ENCODE data around the gene PTPRCAP. TPM values are rescaled to one million over a fixed set of nuclear protein-coding genes. Genes with fewer than 3 reads are reported as not detected.
A peak's percentile ranks its signal among the peaks of the same experiment; 100 is the strongest.

Gene PTPRCAP
- total and polyA plus RNA-seq, 10 of the 15 experiments (the other 5 are each of a cell fraction or from before 2014, with no cell fraction given), result 4.7 to 266 (median 125) TPM

DNA sequence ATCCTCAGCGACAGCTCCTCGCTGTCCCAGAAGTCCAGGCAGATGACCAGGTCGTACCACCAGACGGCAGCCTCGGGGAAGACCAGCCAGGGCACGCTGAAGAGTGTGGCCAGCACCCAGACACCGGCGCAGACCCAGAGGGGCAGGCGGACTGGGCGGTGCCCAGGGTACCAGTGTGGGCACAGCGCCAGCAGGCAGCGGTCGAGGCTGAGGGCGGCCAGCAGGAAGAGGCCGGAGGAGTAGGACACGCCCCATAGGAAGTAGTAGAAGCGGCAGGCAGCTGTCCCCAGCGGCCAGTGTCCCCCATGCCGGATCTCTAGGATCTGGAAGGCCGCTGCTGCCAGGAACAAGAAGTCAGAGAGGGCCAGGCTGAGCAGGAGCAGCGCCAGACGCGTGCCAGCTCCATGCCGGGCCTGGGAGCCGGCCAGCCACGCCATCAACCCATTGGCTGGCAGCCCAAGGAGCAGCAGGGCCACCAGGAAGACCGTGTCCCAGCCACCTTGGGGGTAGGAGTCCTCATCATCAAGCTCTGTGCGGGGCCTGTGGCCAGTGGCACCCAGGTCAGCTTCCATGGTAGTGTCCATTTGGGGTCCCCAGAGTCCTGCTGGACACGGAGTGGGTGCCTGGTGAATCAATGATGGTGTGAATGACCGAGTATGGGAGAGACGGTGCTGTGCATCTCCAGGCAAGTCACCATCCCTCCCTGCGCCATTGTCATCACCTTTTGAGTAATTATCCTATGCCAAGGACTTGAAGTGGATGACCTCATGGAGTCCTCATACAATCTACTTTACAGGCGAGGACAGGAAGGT is 14.9 kb upstream of the PTPRCAP start, which contains the start of gene GPR152 (continued):
- TF ChIP-seq, protein P1, sequence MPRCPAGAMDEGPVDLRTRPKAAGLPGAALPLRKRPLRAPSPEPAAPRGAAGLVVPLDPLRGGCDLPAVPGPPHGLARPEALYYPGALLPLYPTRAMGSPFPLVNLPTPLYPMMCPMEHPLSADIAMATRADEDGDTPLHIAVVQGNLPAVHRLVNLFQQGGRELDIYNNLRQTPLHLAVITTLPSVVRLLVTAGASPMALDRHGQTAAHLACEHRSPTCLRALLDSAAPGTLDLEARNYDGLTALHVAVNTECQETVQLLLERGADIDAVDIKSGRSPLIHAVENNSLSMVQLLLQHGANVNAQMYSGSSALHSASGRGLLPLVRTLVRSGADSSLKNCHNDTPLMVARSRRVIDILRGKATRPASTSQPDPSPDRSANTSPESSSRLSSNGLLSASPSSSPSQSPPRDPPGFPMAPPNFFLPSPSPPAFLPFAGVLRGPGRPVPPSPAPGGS (IDR thresholded peaks at IDR 0.05; ENCODE audit: borderline replicate concordance, insufficient read depth, low read depth, low read length, poor library complexity, severe bottlenecking), result no peak
- no peak for TF ChIP-seq MTA2 (IDR thresholded peaks at IDR 0.05; ENCODE audit: low read depth)

GRCh38 chr11:67451658-67451976 is 14.1 kb upstream of the PTPRCAP start:
- H4K20me1 ChIP-seq (ENCODE audit: control insufficient read depth, insufficient read depth), result no peaks in the 10 kb centered on the region
- no peak overlapping the region for H3K4me3 ChIP-seq
- ATAC-seq (no peak), DNase-seq (ENCODE audit: low read depth, low spot score) (no peak), FAIRE-seq (no peak)
- intact Hi-C loops (cut with micrococcal nuclease; ENCODE audit: unreplicated experiment) (no loop called here), in situ Hi-C loops (cut with MboI) (no loop called here)
- no peak overlapping the region for H2AFZ ChIP-seq (ENCODE audit: control insufficient read depth, low read depth, low read length)
- H3K4me1 ChIP-seq (ENCODE audit: control insufficient read depth, insufficient read depth, low read length), result peaks cover 10% of the 10 kb centered on the region
- no peak overlapping the region for H3K4me2 ChIP-seq (ENCODE audit: control insufficient read depth, insufficient read depth)
- H3K79me2 ChIP-seq (ENCODE audit: control insufficient read depth, insufficient read depth, low read length), result no peaks in the 10 kb centered on the region
- H3K9ac ChIP-seq (ENCODE audit: control insufficient read depth, insufficient read depth, low read length), result no peak overlapping the region
- TF ChIP-seq POLR2A (IDR thresholded peaks at IDR 0.05; ENCODE audit: low read depth, low read length), result peak; percentile 51; the same call in 1 of the 2 replicates
- TF ChIP-seq, protein P2, sequence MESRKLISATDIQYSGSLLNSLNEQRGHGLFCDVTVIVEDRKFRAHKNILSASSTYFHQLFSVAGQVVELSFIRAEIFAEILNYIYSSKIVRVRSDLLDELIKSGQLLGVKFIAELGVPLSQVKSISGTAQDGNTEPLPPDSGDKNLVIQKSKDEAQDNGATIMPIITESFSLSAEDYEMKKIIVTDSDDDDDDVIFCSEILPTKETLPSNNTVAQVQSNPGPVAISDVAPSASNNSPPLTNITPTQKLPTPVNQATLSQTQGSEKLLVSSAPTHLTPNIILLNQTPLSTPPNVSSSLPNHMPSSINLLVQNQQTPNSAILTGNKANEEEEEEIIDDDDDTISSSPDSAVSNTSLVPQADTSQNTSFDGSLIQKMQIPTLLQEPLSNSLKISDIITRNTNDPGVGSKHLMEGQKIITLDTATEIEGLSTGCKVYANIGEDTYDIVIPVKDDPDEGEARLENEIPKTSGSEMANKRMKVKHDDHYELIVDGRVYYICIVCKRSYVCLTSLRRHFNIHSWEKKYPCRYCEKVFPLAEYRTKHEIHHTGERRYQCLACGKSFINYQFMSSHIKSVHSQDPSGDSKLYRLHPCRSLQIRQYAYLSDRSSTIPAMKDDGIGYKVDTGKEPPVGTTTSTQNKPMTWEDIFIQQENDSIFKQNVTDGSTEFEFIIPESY (IDR thresholded peaks at IDR 0.05), result no peak
- ChIA-PET POLR2A (interaction anchor here (1.0 to 1.6 kb wide), 2 partner anchors 9 to 12 kb away, joined by 3 to 6 read pairs; no protein-coding TSS in a partner anchor), CTCF (interaction anchor here (1.2 kb wide), 2 partner anchors 13 to 50 kb away, joined by 3 to 4 read pairs; partner anchors contain the start of gene PPP1CA), SMC1A (ENCODE audit: uncharacterized antibody, unreplicated experiment) (interaction anchor here (1.2 to 1.3 kb wide), 2 partner anchors 10 to 54 kb away, joined by 4 to 5 read pairs; no protein-coding TSS in a partner anchor), RAD21 (ENCODE audit: unreplicated experiment) (no interaction called here)
- no peaks in the 10 kb centered on the region for H3K36me3 ChIP-seq (ENCODE audit: control insufficient read depth in 2 of 2, insufficient read depth in 2 of 2, low read length in 1 of 2)
- no TSS peak for BruUV-seq (replicated peaks)
- 86% methylated on average over 14 of the region's 14 CpGs for WGBS (ENCODE audit: insufficient coverage, insufficient replicate concordance, low lambda C conversion rate, missing lambda C conversion rate)
- no peak overlapping the region for H3K27ac ChIP-seq (ENCODE audit: control insufficient read depth, insufficient read depth)
- no peaks in the 10 kb centered on the region for H3K9me3 ChIP-seq (replicated peaks; ENCODE audit: control insufficient read depth, insufficient read depth, low read length)
- no peaks in the 10 kb centered on the region for H3K27me3 ChIP-seq (replicated peaks in 1 of 2; ENCODE audit: control insufficient read depth in 2 of 2, insufficient read depth in 2 of 2, low read length in 1 of 2)

Data from GM12878 (cell line).